ENCODE data around the gene WDFY4. TPM values are rescaled to one million over a fixed set of nuclear protein-coding genes. Genes with fewer than 3 reads are reported as not detected.

The WDFY4 gene
- total and polyA plus RNA-seq, 2 donors = 13.0 to 25.1 TPM

GRCh38 chr10:48714088-48714487 lies 29.4 kb downstream of the WDFY4 start:
- no peak for DNase-seq (ENCODE audit: low read depth in 6 of 9, low spot score in 9 of 9)
- Histone ChIP-seq H3K27ac (ENCODE audit: low read depth in 1 of 2, low read length in 1 of 2) (no peak overlapping the region), H3K4me1 (ENCODE audit: control insufficient read depth in 2 of 2, insufficient read depth in 2 of 2, low read length in 2 of 2) (no peaks in the 10 kb centered on the region), H3K27me3 (ENCODE audit: control insufficient read depth in 2 of 2, insufficient read depth in 1 of 2, low read length in 1 of 2) (no peaks in the 10 kb centered on the region), H3K9me3 (ENCODE audit: control insufficient read depth in 2 of 2, insufficient read depth in 1 of 2, low read length in 1 of 2) (peaks cover 0 to 4% of the 10 kb centered on the region in 2 donors), H3K36me3 (ENCODE audit: control insufficient read depth in 2 of 2, insufficient read depth in 2 of 2, low read length in 1 of 2) (no peaks in the 10 kb centered on the region), H3K4me3 (ENCODE audit: low read length in 2 of 2) (no peak overlapping the region)

- H3K36me3 ChIP-seq (ENCODE audit: control insufficient read depth in 2 of 2, insufficient read depth in 2 of 2, low read length in 1 of 2) = no peaks in the 10 kb centered on the region
- 87% methylated on average over 4 of the region's 4 CpGs for WGBS
- H3K27ac ChIP-seq (ENCODE audit: low read depth in 1 of 2, low read length in 1 of 2) = no peak overlapping the region
- H3K27me3 ChIP-seq (ENCODE audit: control insufficient read depth in 2 of 2, insufficient read depth in 1 of 2, low read length in 1 of 2) = no peaks in the 10 kb centered on the region
- no peaks in the 10 kb centered on the region for H3K4me1 ChIP-seq (ENCODE audit: control insufficient read depth in 2 of 2, insufficient read depth in 2 of 2, low read length in 2 of 2)
- peaks cover 0 to 4% of the 10 kb centered on the region in 2 donors for H3K9me3 ChIP-seq (ENCODE audit: control insufficient read depth in 2 of 2, insufficient read depth in 1 of 2, low read length in 1 of 2)
- DNase-seq (ENCODE audit: low read depth in 6 of 9, low spot score in 9 of 9) = no peak
- H3K4me3 ChIP-seq (ENCODE audit: low read length in 2 of 2) = no peak overlapping the region
These were observed 31.7 kb downstream of the WDFY4 start for GRCh38 chr10:48716416-48716815.

GRCh38 chr10:48720611-48721010 lies 35.9 kb downstream of the WDFY4 start:
- H3K36me3 ChIP-seq (ENCODE audit: control insufficient read depth in 2 of 2, insufficient read depth in 2 of 2, low read length in 1 of 2) = no peaks in the 10 kb centered on the region
- H3K9me3 ChIP-seq (ENCODE audit: control insufficient read depth in 2 of 2, insufficient read depth in 1 of 2, low read length in 1 of 2) = no peaks in the 10 kb centered on the region
- H3K27me3 ChIP-seq (ENCODE audit: control insufficient read depth in 2 of 2, insufficient read depth in 1 of 2, low read length in 1 of 2) = no peaks in the 10 kb centered on the region
- no peak overlapping the region for H3K27ac ChIP-seq (ENCODE audit: low read depth in 1 of 2, low read length in 1 of 2)
- 90% methylated on average over 5 of the region's 5 CpGs for WGBS
- H3K4me1 ChIP-seq (ENCODE audit: control insufficient read depth in 2 of 2, insufficient read depth in 2 of 2, low read length in 2 of 2) = no peaks in the 10 kb centered on the region
- H3K4me3 ChIP-seq (ENCODE audit: low read length in 2 of 2) = no peak overlapping the region
- DNase-seq (ENCODE audit: low read depth in 6 of 9, low spot score in 9 of 9) = no peak

GRCh38 chr10:48722153-48723145 lies 37.8 kb downstream of the WDFY4 start:
- no peaks in the 10 kb centered on the region for H3K36me3 ChIP-seq (ENCODE audit: control insufficient read depth in 2 of 2, insufficient read depth in 2 of 2, low read length in 1 of 2)
- DNase-seq (ENCODE audit: low read depth in 6 of 9, low spot score in 9 of 9) = no peak
- no peak overlapping the region for H3K4me3 ChIP-seq (ENCODE audit: low read length in 2 of 2)
- 97% methylated on average over 11 of the region's 11 CpGs for WGBS
- H3K27ac ChIP-seq (ENCODE audit: low read depth in 1 of 2, low read length in 1 of 2) = no peak overlapping the region
- no peaks in the 10 kb centered on the region for H3K4me1 ChIP-seq (ENCODE audit: control insufficient read depth in 2 of 2, insufficient read depth in 2 of 2, low read length in 2 of 2)
- H3K27me3 ChIP-seq (ENCODE audit: control insufficient read depth in 2 of 2, insufficient read depth in 1 of 2, low read length in 1 of 2) = no peaks in the 10 kb centered on the region
- no peaks in the 10 kb centered on the region for H3K9me3 ChIP-seq (ENCODE audit: control insufficient read depth in 2 of 2, insufficient read depth in 1 of 2, low read length in 1 of 2)

GRCh38 chr10:48724127-48724526 lies 39.5 kb downstream of the WDFY4 start:
- H3K36me3 ChIP-seq (ENCODE audit: control insufficient read depth in 2 of 2, insufficient read depth in 2 of 2, low read length in 1 of 2) = no peaks in the 10 kb centered on the region
- no peaks in the 10 kb centered on the region for H3K27me3 ChIP-seq (ENCODE audit: control insufficient read depth in 2 of 2, insufficient read depth in 1 of 2, low read length in 1 of 2)
- no peak for DNase-seq (ENCODE audit: low read depth in 6 of 9, low spot score in 9 of 9)
- WGBS = 95% methylated on average over 7 of the region's 7 CpGs
- no peak overlapping the region for H3K4me3 ChIP-seq (ENCODE audit: low read length in 2 of 2)
- no peaks in the 10 kb centered on the region for H3K4me1 ChIP-seq (ENCODE audit: control insufficient read depth in 2 of 2, insufficient read depth in 2 of 2, low read length in 2 of 2)
- H3K9me3 ChIP-seq (ENCODE audit: control insufficient read depth in 2 of 2, insufficient read depth in 1 of 2, low read length in 1 of 2) = no peaks in the 10 kb centered on the region
- no peak overlapping the region for H3K27ac ChIP-seq (ENCODE audit: low read depth in 1 of 2, low read length in 1 of 2)

- 90% methylated on average over 4 of the region's 4 CpGs for WGBS
- Histone ChIP-seq H3K27me3 (ENCODE audit: control insufficient read depth in 2 of 2, insufficient read depth in 1 of 2, low read length in 1 of 2) (no peaks in the 10 kb centered on the region), H3K27ac (ENCODE audit: low read depth in 1 of 2, low read length in 1 of 2) (no peak overlapping the region), H3K4me1 (ENCODE audit: control insufficient read depth in 2 of 2, insufficient read depth in 2 of 2, low read length in 2 of 2) (no peaks in the 10 kb centered on the region), H3K9me3 (ENCODE audit: control insufficient read depth in 2 of 2, insufficient read depth in 1 of 2, low read length in 1 of 2) (no peaks in the 10 kb centered on the region), H3K36me3 (ENCODE audit: control insufficient read depth in 2 of 2, insufficient read depth in 2 of 2, low read length in 1 of 2) (no peaks in the 10 kb centered on the region), H3K4me3 (ENCODE audit: low read length in 2 of 2) (no peak overlapping the region)
- no peak for DNase-seq (ENCODE audit: low read depth in 6 of 9, low spot score in 9 of 9)
These were observed 41.0 kb downstream of the WDFY4 start for GRCh38 chr10:48725708-48726107.

GRCh38 chr10:48727866-48728265 lies 43.2 kb downstream of the WDFY4 start:
- 95% methylated on average over 3 of the region's 3 CpGs for WGBS
- no peaks in the 10 kb centered on the region for H3K36me3 ChIP-seq (ENCODE audit: control insufficient read depth in 2 of 2, insufficient read depth in 2 of 2, low read length in 1 of 2)

GRCh38 chr10:48729222-48729621 lies 44.5 kb downstream of the WDFY4 start:
- no peak for DNase-seq (ENCODE audit: low read depth in 6 of 9, low spot score in 9 of 9)
- H3K27ac ChIP-seq (ENCODE audit: low read depth in 1 of 2, low read length in 1 of 2) = no peak overlapping the region
- H3K36me3 ChIP-seq (ENCODE audit: control insufficient read depth in 2 of 2, insufficient read depth in 2 of 2, low read length in 1 of 2) = no peaks in the 10 kb centered on the region
- H3K4me3 ChIP-seq (ENCODE audit: low read length in 2 of 2) = no peak overlapping the region
- 97% methylated on average over 5 of the region's 5 CpGs for WGBS
- no peaks in the 10 kb centered on the region for H3K9me3 ChIP-seq (ENCODE audit: control insufficient read depth in 2 of 2, insufficient read depth in 1 of 2, low read length in 1 of 2)
- no peaks in the 10 kb centered on the region for H3K4me1 ChIP-seq (ENCODE audit: control insufficient read depth in 2 of 2, insufficient read depth in 2 of 2, low read length in 2 of 2)
- no peaks in the 10 kb centered on the region for H3K27me3 ChIP-seq (ENCODE audit: control insufficient read depth in 2 of 2, insufficient read depth in 1 of 2, low read length in 1 of 2)

More at GRCh38 chr10:48727866-48728265, 43.2 kb downstream of the WDFY4 start:
- H3K4me1 ChIP-seq (ENCODE audit: control insufficient read depth in 2 of 2, insufficient read depth in 2 of 2, low read length in 2 of 2) = no peaks in the 10 kb centered on the region
- no peak overlapping the region for H3K27ac ChIP-seq (ENCODE audit: low read depth in 1 of 2, low read length in 1 of 2)
- no peaks in the 10 kb centered on the region for H3K9me3 ChIP-seq (ENCODE audit: control insufficient read depth in 2 of 2, insufficient read depth in 1 of 2, low read length in 1 of 2)
- H3K27me3 ChIP-seq (ENCODE audit: control insufficient read depth in 2 of 2, insufficient read depth in 1 of 2, low read length in 1 of 2) = no peaks in the 10 kb centered on the region
- H3K4me3 ChIP-seq (ENCODE audit: low read length in 2 of 2) = no peak overlapping the region
- no peak for DNase-seq (ENCODE audit: low read depth in 6 of 9, low spot score in 9 of 9)

GRCh38 chr10:48729941-48730457 lies 45.3 kb downstream of the WDFY4 start:
- Histone ChIP-seq H3K36me3 (ENCODE audit: control insufficient read depth in 2 of 2, insufficient read depth in 2 of 2, low read length in 1 of 2) (no peaks in the 10 kb centered on the region), H3K27ac (ENCODE audit: low read depth in 1 of 2, low read length in 1 of 2) (no peak overlapping the region), H3K4me1 (ENCODE audit: control insufficient read depth in 2 of 2, insufficient read depth in 2 of 2, low read length in 2 of 2) (no peaks in the 10 kb centered on the region), H3K9me3 (ENCODE audit: control insufficient read depth in 2 of 2, insufficient read depth in 1 of 2, low read length in 1 of 2) (no peaks in the 10 kb centered on the region), H3K27me3 (ENCODE audit: control insufficient read depth in 2 of 2, insufficient read depth in 1 of 2, low read length in 1 of 2) (no peaks in the 10 kb centered on the region), H3K4me3 (ENCODE audit: low read length in 2 of 2) (no peak overlapping the region)
- no peak for DNase-seq (ENCODE audit: low read depth in 6 of 9, low spot score in 9 of 9)
- WGBS = 91% methylated on average over 3 of the region's 3 CpGs
